NCI-H187 treated with DMSO at 0.1 percent for 48 hours (cell line): ENCODE results near the gene TTLL11.
"Not testable (repeated sequence)": the region's sequence is repeated elsewhere in the genome, so short reads cannot be mapped to it uniquely, and the experiment has no call there.

Experiments used
- DNase-seq: peaks from one replicate; lab custom pipeline; 2025; lab: John Stamatoyannopoulos, UW

The TTLL11 gene

GRCh38 chr9:122084026-122084675 lies 9.0 kb downstream of the TTLL11 start:
- no peak for DNase-seq

- DNase-seq = no peak
These were observed 12.1 kb downstream of the TTLL11 start for GRCh38 chr9:122080986-122081385.

GRCh38 chr9:122078557-122078956 lies 14.6 kb downstream of the TTLL11 start:
- no peak for DNase-seq

- no peak for DNase-seq
These were observed 16.3 kb downstream of the TTLL11 start for GRCh38 chr9:122076773-122077172.

GRCh38 chr9:122076117-122076516 lies 17.0 kb downstream of the TTLL11 start:
- no peak for DNase-seq

- no peak for DNase-seq
These were observed 17.7 kb downstream of the TTLL11 start for GRCh38 chr9:122075135-122076030.

GRCh38 chr9:122071715-122072114 lies 21.4 kb downstream of the TTLL11 start:
- DNase-seq = no peak

GRCh38 chr9:122070728-122071515 lies 22.2 kb downstream of the TTLL11 start:
- no peak for DNase-seq

- DNase-seq = not testable (repeated sequence)
These were observed 26.4 kb downstream of the TTLL11 start for GRCh38 chr9:122066680-122067079.

GRCh38 chr9:122065923-122066629 lies 27.0 kb downstream of the TTLL11 start:
- DNase-seq = no peak

- no peak for DNase-seq
These were observed 32.6 kb downstream of the TTLL11 start for GRCh38 chr9:122060481-122060880.

- no peak for DNase-seq
These were observed 33.2 kb downstream of the TTLL11 start for GRCh38 chr9:122059955-122060324.

GRCh38 chr9:122059214-122059954 lies 33.7 kb downstream of the TTLL11 start:
- no peak for DNase-seq

GRCh38 chr9:122058709-122059108 lies 34.4 kb downstream of the TTLL11 start:
- no peak for DNase-seq

- DNase-seq = no peak
These were observed 35.1 kb downstream of the TTLL11 start for GRCh38 chr9:122058051-122058450.

- no peak for DNase-seq
These were observed 35.9 kb downstream of the TTLL11 start for GRCh38 chr9:122057211-122057610.

- no peak for DNase-seq
These were observed 36.6 kb downstream of the TTLL11 start for GRCh38 chr9:122056484-122056883.

- no peak for DNase-seq
These were observed 37.4 kb downstream of the TTLL11 start for GRCh38 chr9:122055701-122056100.

GRCh38 chr9:122053567-122054350 lies 39.3 kb downstream of the TTLL11 start:
- DNase-seq = no peak

- DNase-seq = peak; percentile 7
These were observed 40.0 kb downstream of the TTLL11 start for GRCh38 chr9:122053064-122053463.
